Heart left ventricle (tissue), 16 donors: ENCODE results near the gene TEDC1. TPM values are rescaled to one million over a fixed set of nuclear protein-coding genes. Genes with fewer than 3 reads are reported as not detected.

Experiments used
- ATAC-seq, 4 donors: fragments of 200-7000 bp; cut with Tn5 transposase; one replicate each; pipeline ENCODE4 v1.9.1; 2020 to 2022; ENCODE audit warnings: moderate library complexity in 4 of 4, mild to moderate bottlenecking in 3 of 4, moderate number of reproducible peaks in 1 of 4
- DNase-seq, 5 donors: peaks; one replicate each; pipeline ENCODE4 v3.0.0-alpha.2; 2020
- H3K27ac ChIP-seq, 12 donors: fragments of 200-600 bp; sonication (generic) in 4 of 12; one replicate each; pipeline versions ENCODE4 v1.5.0 to v1.8.0; 2016 to 2022; ENCODE audit warnings: mild to moderate bottlenecking in 2 of 12
- H3K27me3 ChIP-seq, 9 donors: fragments of 200-600 bp; sonication (generic) in 2 of 9; one replicate each; pipeline versions ENCODE4 v1.5.1 to v1.8.0; 2016 to 2022; ENCODE audit warnings: mild to moderate bottlenecking in 3 of 9
- H3K36me3 ChIP-seq, 9 donors: fragments of 200-600 bp; sonication (generic) in 2 of 9; one replicate each; pipeline versions ENCODE4 v1.5.0 to v1.8.0; 2018 to 2022; ENCODE audit warnings: mild to moderate bottlenecking in 2 of 9
- H3K4me1 ChIP-seq, 12 donors: fragments of 200-600 bp; sonication (generic) in 4 of 12; one replicate each; pipeline versions ENCODE4 v1.5.0 to v1.8.0; 2016 to 2022; ENCODE audit warnings: mild to moderate bottlenecking in 3 of 12
- H3K4me3 ChIP-seq, 12 donors: fragments of 200-600 bp; sonication (generic) in 4 of 12; one replicate each; pipeline versions ENCODE4 v1.5.0 to v1.8.0; 2017 to 2022; ENCODE audit warnings: mild to moderate bottlenecking in 9 of 12, moderate library complexity in 4 of 12
- H3K9me3 ChIP-seq, 12 donors: fragments of 200-600 bp; sonication (generic) in 4 of 12; one replicate each; pipeline versions ENCODE4 v1.5.0 to v1.8.0; 2016 to 2022; ENCODE audit warnings: mild to moderate bottlenecking in 1 of 12
- POLR2A ChIP-seq, 2 donors: fragments of 450-650 bp; IDR thresholded peaks; one replicate each; pipeline ENCODE4 v1.6.1; 2017; ENCODE audit warnings: antibody characterized with exemption in 2 of 2, mild to moderate bottlenecking in 2 of 2, moderate library complexity in 2 of 2
- WGBS, 4 donors: extraction: QIAGEN DNeasy Blood & Tissue Kit in 2 of 4; methylation state at CpG; one replicate each; pipeline versions ENCODE4 v1.1.5 to v1.1.7; 2013 to 2018; 5-methylcytosine and 5-hydroxymethylcytosine counted together
- intact Hi-C, 10 donors: fragments of 100-400 bp; cut with DNase I; formaldehyde crosslinking; loops; one replicate each; pipeline versions ENCODE4 v1.11.1 to v1.14.2; 2022
- polyA plus RNA-seq, 2 donors: library from polyadenylated mRNA; stranded (reverse); fragments of 200-250 nt; gene quantifications; one replicate each; pipeline ENCODE4 v1.2.3, GENCODE V29; 2013
- total RNA-seq, 9 donors: library from RNA; depleted of rRNA in 2 of 9; stranded (reverse); fragments of >200 nt in 2 of 9; fragmentation: NEBNext Ultra II Directional in 3 of 9; extraction: Animal tissue kit (Norgen Biotek cat#: 25700) in 3 of 9; gene quantifications; one replicate each; pipeline versions ENCODE4 v1.1.0 to v1.2.4, GENCODE V29; 2016 to 2023
- TF ChIP-seq, protein P1 (sequence below), 12 donors: fragments of 200-600 bp; sonication (generic) in 4 of 12; IDR thresholded peaks; one replicate each; pipeline versions ENCODE4 v1.5.0 to v1.8.0; 2018 to 2022; ENCODE audit warnings: antibody characterized with exemption in 12 of 12, mild to moderate bottlenecking in 5 of 12
- donor health status: ischemic (EF 13 %, LVEDD 7.1; RV severe dilation, severe dysfunction).
- donor health status: healthy with polysubstance abuse.
- donor health status: DM: no; HTN: yes; CAD: no.
- donor health status: DM: no; HTN: no; CAD: no.
- donor health status: ischemic (EF 25% LVEDD 6.9; RV normal size, moderate dysfunction).
- donor health status: ischemic (EF 25% LVEDD 5.7; RV mildly dilated, moderate dysfunction).
- donor health status: healthy.
- donor health status: DM: yes; HTN: yes; CAD: no.
- donor health status: ischemic (EF 35%, LVEDD 5.7; RV mildly dilated, moderate dysfunction).
- donor health status: nonischemic (EF 11% LVEDD 7.7; RV severe dilation, severe dysfunction).
- donor health status: DM: yes; HTN: yes; CAD: no.
- donor health status: PGD.
- donor health status: ischemic (EF 29% LVEDD 5.4; RV normal size, mild dysfunction).
- donor health status: nonischemic (EF 23%, LVEDD 6.1; RV moderate dilation, normal function).

Gene TEDC1
- total and polyA plus RNA-seq, 11 donors, result 0.94 to 12.4 (median 3.7) TPM

DNA sequence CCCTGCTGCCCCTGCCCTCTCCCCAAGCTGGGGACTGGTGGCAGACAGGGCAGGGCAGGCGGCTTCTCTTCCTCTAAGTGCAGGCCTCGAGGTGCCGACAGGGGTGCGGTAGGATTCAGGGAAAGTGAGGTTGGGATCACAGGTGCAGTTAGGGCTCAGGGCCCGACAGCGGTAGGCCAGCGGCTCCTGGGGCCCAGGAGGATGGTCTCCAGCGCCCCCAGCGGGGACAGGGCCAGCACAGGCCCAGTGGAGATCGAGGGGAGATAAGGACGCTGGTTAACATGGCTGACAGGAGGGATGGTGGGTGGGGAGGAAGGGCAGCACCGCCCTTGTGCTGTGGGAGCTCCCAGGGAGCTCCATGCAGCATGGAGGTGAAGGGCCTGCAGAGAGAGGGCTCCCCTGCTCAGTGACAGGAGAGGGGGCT is 5.3 kb upstream of the TEDC1 start:
- Histone ChIP-seq H3K36me3 (peaks cover 0 to 7% (median 0%) of the 10 kb centered on the region in 9 donors), H3K4me3 (peak overlapping the region in 10 of 12 donors; percentile 60 to 85 (median 72)), H3K27me3 (no peaks in the 10 kb centered on the region), H3K27ac (peak overlapping the region; percentile 82 to 100 (median 96)), H3K9me3 (no peaks in the 10 kb centered on the region), H3K4me1 (peaks cover 38 to 98% (median 86%) of the 10 kb centered on the region in 12 donors)
- ATAC-seq, result no peak
- peak in 2 of 5 donors; percentile 59 to 67 for DNase-seq
- WGBS, 4 donors, result 17 to 28% (median 23%) methylated on average over 12 of the region's 12 CpGs
- intact Hi-C loops, result loop anchor here in 6 of 10 donors (1.0 to 10.0 kb wide), 4 partner anchors 34 to 113 kb away; partner anchors contain the start of gene MTA1 (in 1 of the 6)
- peak in 1 of 2 donors; percentile 14 for TF ChIP-seq POLR2A (IDR thresholded peaks at IDR 0.05)
- TF ChIP-seq, protein P1, sequence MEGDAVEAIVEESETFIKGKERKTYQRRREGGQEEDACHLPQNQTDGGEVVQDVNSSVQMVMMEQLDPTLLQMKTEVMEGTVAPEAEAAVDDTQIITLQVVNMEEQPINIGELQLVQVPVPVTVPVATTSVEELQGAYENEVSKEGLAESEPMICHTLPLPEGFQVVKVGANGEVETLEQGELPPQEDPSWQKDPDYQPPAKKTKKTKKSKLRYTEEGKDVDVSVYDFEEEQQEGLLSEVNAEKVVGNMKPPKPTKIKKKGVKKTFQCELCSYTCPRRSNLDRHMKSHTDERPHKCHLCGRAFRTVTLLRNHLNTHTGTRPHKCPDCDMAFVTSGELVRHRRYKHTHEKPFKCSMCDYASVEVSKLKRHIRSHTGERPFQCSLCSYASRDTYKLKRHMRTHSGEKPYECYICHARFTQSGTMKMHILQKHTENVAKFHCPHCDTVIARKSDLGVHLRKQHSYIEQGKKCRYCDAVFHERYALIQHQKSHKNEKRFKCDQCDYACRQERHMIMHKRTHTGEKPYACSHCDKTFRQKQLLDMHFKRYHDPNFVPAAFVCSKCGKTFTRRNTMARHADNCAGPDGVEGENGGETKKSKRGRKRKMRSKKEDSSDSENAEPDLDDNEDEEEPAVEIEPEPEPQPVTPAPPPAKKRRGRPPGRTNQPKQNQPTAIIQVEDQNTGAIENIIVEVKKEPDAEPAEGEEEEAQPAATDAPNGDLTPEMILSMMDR (IDR thresholded peaks at IDR 0.05), result peak; percentile 14 to 61 (median 46)

DNA sequence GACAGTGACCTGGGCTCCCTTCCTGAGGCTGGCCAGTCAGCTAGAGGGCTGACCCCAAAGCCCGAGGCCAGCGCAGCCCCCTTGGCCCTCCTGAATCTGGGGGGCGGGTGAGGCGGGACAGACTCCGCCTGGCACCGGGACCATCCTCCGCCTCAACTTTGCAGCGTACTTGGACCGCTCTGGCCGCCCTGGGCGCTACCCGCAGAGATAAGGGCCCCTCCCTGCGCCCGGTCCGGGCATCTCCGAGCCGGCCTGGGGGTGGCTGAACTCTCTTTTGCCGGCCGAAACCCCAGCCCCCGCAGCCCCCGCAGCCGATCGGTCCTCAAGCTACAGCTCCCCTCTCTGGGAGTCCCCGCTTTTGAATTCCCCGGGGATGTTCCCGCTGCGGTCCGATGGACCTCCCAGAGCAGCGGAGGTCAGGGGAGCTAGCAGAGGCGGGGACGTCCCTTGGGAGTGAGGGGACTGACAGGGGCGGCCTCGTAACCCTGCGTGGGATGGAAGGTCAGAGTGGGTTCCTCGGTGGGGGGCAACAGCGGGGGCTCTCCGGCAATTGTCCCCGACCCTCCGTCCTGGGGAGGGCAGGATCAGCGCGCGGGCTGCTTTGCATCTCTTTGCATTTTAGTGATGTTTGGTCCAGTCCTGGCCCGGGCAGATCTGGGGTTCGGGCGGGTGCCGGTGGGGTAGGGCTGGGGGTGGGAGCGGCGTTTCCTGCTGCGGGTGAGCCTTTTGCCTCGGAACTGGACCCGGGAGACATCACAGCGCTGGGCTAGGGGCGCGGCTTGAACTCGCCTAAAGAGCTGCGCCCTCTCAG is 4.7 kb upstream of the TEDC1 start, which contains the start of gene CRIP1:
Gene CRIP1, plus strand, starts transcription at position 724 of the 811 bp plus-strand sequence. CDS start 374 bp downstream, outside the sequence.
- intact Hi-C loops, result loop anchor here in 5 of 10 donors (5.0 to 10.0 kb wide), 3 partner anchors 39 to 114 kb away; partner anchors contain the start of gene MTA1 (in 1 of the 5)
- peaks cover 0 to 7% (median 0%) of the 10 kb centered on the region in 9 donors for H3K36me3 ChIP-seq
- peak within 1 kb of the TSS; percentile 45 to 85 (median 70) for H3K4me3 ChIP-seq
- peak within 1 kb of the TSS; percentile 82 to 100 (median 96) for H3K27ac ChIP-seq
- ATAC-seq (no peak), DNase-seq (peak in 1 of 5 donors; percentile 47)
- WGBS, 4 donors, result 10 to 28% (median 15%) methylated on average over 37 to 56 of the region's 56 CpGs
- no peaks in the 10 kb centered on the region for H3K9me3 ChIP-seq
- H3K27me3 ChIP-seq, result no peaks in the 10 kb centered on the region
- H3K4me1 ChIP-seq, result peaks cover 34 to 93% (median 80%) of the 10 kb centered on the region in 12 donors
- TF ChIP-seq POLR2A (IDR thresholded peaks at IDR 0.05), result no peak
- TF ChIP-seq, protein P1 (IDR thresholded peaks at IDR 0.05), result no peak

DNA sequence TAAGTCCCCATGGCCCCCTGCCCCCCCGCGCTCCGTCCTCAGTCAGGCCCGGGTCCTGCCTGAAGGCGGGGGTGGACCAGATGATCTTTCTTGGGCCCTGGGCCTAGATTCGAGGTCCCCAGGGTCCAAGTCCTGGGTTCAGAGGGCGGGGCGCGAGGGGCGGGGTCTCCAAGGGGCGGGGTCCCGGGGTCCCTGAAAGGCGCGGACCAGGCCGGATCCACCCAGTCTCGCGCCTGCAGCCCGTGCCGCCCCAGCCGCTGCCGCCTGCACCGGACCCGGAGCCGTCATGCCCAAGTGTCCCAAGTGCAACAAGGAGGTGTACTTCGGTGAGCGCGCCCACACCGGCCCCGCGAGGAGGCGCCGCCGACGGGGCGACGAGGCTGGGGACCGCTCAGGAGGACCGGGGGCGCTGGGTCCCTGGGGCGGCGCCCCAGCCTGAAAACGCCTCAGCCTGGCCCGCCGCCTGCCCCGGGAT is 4.0 kb upstream of the TEDC1 start:
- 12 to 30% (median 15%) methylated on average over 8 to 45 of the region's 45 CpGs; no CpG with 5 or more reads in 1 of the 4 donors for WGBS, 4 donors
- peaks cover 30 to 93% (median 80%) of the 10 kb centered on the region in 12 donors for H3K4me1 ChIP-seq

More for the DNA sequence above, 4.0 kb upstream of the TEDC1 start:
- no peaks in the 10 kb centered on the region for H3K9me3 ChIP-seq
- peak; percentile 84 to 92 (median 89) for DNase-seq
- H3K36me3 ChIP-seq, result peaks cover 0 to 7% (median 0%) of the 10 kb centered on the region in 9 donors
- ATAC-seq, result no peak
- peak in 1 of 2 donors; percentile 69 for TF ChIP-seq POLR2A (IDR thresholded peaks at IDR 0.05)
- TF ChIP-seq, protein P1 (IDR thresholded peaks at IDR 0.05), result no peak
- H3K27ac ChIP-seq, result peak overlapping the region; percentile 82 to 100 (median 96)
- H3K4me3 ChIP-seq, result peak overlapping the region; percentile 45 to 85 (median 70)
- H3K27me3 ChIP-seq, result no peaks in the 10 kb centered on the region
- intact Hi-C loops, result loop anchor here in 5 of 10 donors (5.0 to 10.0 kb wide), 3 partner anchors 40 to 115 kb away; partner anchors contain the start of gene MTA1 (in 1 of the 5)
